Activated CD4-positive, alpha-beta T cell treated with anti-CD3 and anti-CD28 coated beads, Interleukin-2, amount 10 ng/mL, durations not matched to agents 7 days and 5 days (primary cell): ENCODE data around the gene CDH4. TPM values are rescaled to one million over a fixed set of nuclear protein-coding genes. Genes with fewer than 3 reads are reported as not detected.

Experiments used
- CTCF ChIA-PET: fragments of 350-600 bp; sonication (Branson Sonifier 250); formaldehyde crosslinking; loops from one replicate; lab custom pipeline; 2021; ENCODE audit warnings: antibody characterized with exemption; lab: Charles Lee
- POLR2A ChIA-PET: fragments of 350-600 bp; sonication (Branson Sonifier 250); formaldehyde crosslinking; loops from one replicate; lab custom pipeline; 2021; ENCODE audit warnings: antibody characterized with exemption; lab: Charles Lee
- DNase-seq: peaks from one replicate; pipeline ENCODE4 v3.0.0-alpha.2; 2020
- H3K27ac Mint-ChIP-seq: one replicate; pipeline ENCODE4 v1.8.0; 2021; ENCODE audit warnings: mild to moderate bottlenecking, moderate library complexity, mixed read lengths
- H3K27me3 Mint-ChIP-seq: one replicate; pipeline ENCODE4 v1.8.0; 2021; ENCODE audit warnings: mixed read lengths
- H3K36me3 Mint-ChIP-seq: one replicate; pipeline ENCODE4 v1.8.0; 2021; ENCODE audit warnings: low read depth, mixed read lengths
- H3K4me1 Mint-ChIP-seq: one replicate; pipeline ENCODE4 v1.8.0; 2021; ENCODE audit warnings: mixed read lengths
- H3K4me3 Mint-ChIP-seq: one replicate; pipeline ENCODE4 v1.8.0; 2021; ENCODE audit warnings: mild to moderate bottlenecking, moderate library complexity, mixed read lengths
- H3K9me3 Mint-ChIP-seq: one replicate; pipeline ENCODE4 v1.8.0; 2021; ENCODE audit warnings: mixed read lengths
- total RNA-seq, 2 experiments: library from RNA; stranded (reverse); gene quantifications; one replicate each; pipeline ENCODE4 v1.2.3, GENCODE V29; 2021

CDH4 gene
- total RNA-seq, 2 experiments from 2014 or later, result not detected

DNA sequence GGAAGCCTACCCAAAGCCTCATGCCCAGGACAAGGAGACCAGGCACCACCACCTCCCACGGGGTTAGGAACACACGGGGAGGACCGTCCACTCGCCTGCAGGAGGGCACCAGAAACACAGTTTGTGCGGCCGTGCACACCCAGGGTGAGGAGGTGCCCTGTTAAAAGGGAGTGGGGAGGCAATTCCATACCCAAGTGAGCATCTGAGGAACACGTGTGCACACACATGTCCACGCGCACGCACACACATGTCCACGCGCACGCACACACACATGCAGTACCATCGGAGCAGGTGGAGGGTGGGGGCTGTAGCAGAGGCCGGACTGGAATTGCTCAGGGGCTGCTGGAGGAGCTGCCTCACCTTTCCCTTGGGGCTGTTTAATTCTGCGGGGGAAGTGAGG is 554.3 kb downstream of the CDH4 start:
- no peak for DNase-seq
- CTCF ChIA-PET, result no interaction called here
- POLR2A ChIA-PET, result no interaction called here
- no peaks in the 10 kb centered on the region for H3K9me3 Mint-ChIP-seq
- H3K27me3 Mint-ChIP-seq, result peaks cover 3% of the 10 kb centered on the region
- no peaks in the 10 kb centered on the region for H3K4me1 Mint-ChIP-seq
- no peak overlapping the region for H3K27ac Mint-ChIP-seq
- no peaks in the 10 kb centered on the region for H3K36me3 Mint-ChIP-seq
- no peak overlapping the region for H3K4me3 Mint-ChIP-seq

DNA sequence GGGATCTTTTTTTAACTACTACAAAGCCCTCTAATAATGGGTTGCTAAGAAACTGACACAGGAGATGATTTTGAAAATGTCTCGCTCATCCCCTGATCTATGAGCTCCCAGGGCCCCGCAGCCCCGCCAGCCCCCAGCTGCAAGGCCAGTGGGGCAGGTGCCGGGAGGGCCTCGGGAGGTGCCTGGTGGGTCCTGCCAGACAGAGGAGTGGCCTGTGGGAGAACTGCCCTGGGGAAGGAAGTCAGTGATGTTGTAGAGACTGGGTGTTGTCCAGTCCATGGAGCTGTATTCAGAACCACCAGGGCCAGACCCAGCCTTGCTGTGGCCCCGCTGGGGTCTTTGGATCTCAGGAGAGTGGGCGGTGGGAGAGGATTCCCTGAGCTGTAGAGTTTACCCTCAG is 554.9 kb downstream of the CDH4 start:
- Mint-ChIP-seq H3K27me3 (peaks cover 3% of the 10 kb centered on the region), H3K9me3 (no peaks in the 10 kb centered on the region), H3K4me1 (no peaks in the 10 kb centered on the region), H3K4me3 (no peak overlapping the region), H3K36me3 (no peaks in the 10 kb centered on the region), H3K27ac (no peak overlapping the region)
- POLR2A ChIA-PET, result no interaction called here
- CTCF ChIA-PET, result no interaction called here
- no peak for DNase-seq

- Mint-ChIP-seq H3K36me3 (no peaks in the 10 kb centered on the region), H3K4me3 (no peak overlapping the region), H3K27me3 (peaks cover 3% of the 10 kb centered on the region), H3K27ac (no peak overlapping the region), H3K4me1 (no peaks in the 10 kb centered on the region), H3K9me3 (no peaks in the 10 kb centered on the region)
- CTCF ChIA-PET, result no interaction called here
- POLR2A ChIA-PET, result no interaction called here
- DNase-seq, result no peak
These were observed 555.6 kb downstream of the CDH4 start for GRCh38 chr20:61807471-61808160.

DNA sequence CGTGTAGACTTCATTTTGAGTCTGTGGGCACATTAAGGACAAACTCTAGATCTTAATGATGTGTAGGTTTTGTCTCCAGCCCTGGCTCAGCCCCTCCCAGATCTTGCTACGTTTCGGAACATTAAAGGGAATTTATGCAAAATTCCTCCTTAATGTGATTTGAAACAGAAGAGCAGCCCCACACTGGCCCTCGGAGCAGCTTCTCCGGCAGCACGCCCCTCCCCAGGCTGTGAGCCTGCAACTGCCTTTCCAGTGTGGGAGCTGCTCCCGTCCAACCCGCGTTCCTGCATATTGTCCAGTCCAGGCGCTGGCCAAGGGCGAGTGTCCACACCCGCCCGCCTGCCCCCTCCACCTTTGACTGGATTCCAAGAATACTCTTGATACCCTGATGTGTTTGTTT is 556.4 kb downstream of the CDH4 start:
- ChIA-PET CTCF (no interaction called here), POLR2A (no interaction called here)
- no peak for DNase-seq
- no peaks in the 10 kb centered on the region for H3K9me3 Mint-ChIP-seq
- no peaks in the 10 kb centered on the region for H3K4me1 Mint-ChIP-seq
- no peak overlapping the region for H3K27ac Mint-ChIP-seq
- H3K27me3 Mint-ChIP-seq, result peaks cover 2% of the 10 kb centered on the region
- H3K4me3 Mint-ChIP-seq, result no peak overlapping the region
- no peaks in the 10 kb centered on the region for H3K36me3 Mint-ChIP-seq

GRCh38 chr20:61809006-61809770 is 557.1 kb downstream of the CDH4 start:
- H3K9me3 Mint-ChIP-seq, result no peaks in the 10 kb centered on the region
- no peak overlapping the region for H3K27ac Mint-ChIP-seq
- DNase-seq, result no peak
- H3K36me3 Mint-ChIP-seq, result no peaks in the 10 kb centered on the region
- POLR2A ChIA-PET, result no interaction called here
- H3K27me3 Mint-ChIP-seq, result no peaks in the 10 kb centered on the region
- no peaks in the 10 kb centered on the region for H3K4me1 Mint-ChIP-seq
- no peak overlapping the region for H3K4me3 Mint-ChIP-seq
- CTCF ChIA-PET, result no interaction called here

GRCh38 chr20:61810066-61810737 is 558.1 kb downstream of the CDH4 start:
- DNase-seq, result no peak
- Mint-ChIP-seq H3K9me3 (no peaks in the 10 kb centered on the region), H3K4me1 (no peaks in the 10 kb centered on the region), H3K36me3 (no peaks in the 10 kb centered on the region), H3K4me3 (no peak overlapping the region), H3K27me3 (no peaks in the 10 kb centered on the region), H3K27ac (no peak overlapping the region)
- CTCF ChIA-PET, result interaction anchor here (0.8 kb wide), 1 partner anchor 989 kb away, joined by 3 read pairs; no protein-coding TSS in a partner anchor
- POLR2A ChIA-PET, result no interaction called here

DNA sequence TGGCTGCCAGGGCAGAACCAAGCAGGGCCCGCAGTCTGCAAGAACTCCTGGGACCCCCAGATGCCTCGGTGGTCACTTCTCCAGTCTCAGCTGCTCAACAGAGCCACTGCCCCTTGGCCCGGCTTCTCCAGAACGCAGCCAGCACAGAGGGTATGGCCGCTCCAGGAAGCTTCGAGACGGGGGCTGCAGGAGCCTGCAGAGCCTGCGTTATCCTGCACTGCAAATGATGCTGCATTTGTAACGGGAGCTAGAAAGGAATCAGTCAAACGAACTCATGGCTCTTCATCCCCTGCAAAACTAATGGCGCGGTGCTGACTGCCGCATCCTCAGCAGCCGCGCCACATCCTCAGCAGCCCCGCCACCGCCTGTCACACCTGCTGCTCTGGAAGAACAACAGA is 558.7 kb downstream of the CDH4 start:
- H3K4me3 Mint-ChIP-seq, result no peak overlapping the region
- no peak overlapping the region for H3K27ac Mint-ChIP-seq
- no peaks in the 10 kb centered on the region for H3K4me1 Mint-ChIP-seq
- no peaks in the 10 kb centered on the region for H3K9me3 Mint-ChIP-seq
- ChIA-PET POLR2A (no interaction called here), CTCF (interaction anchor here (0.8 to 1.0 kb wide), 2 partner anchors 12 to 989 kb away, joined by 3 to 4 read pairs; no protein-coding TSS in a partner anchor)
- H3K36me3 Mint-ChIP-seq, result no peaks in the 10 kb centered on the region
- H3K27me3 Mint-ChIP-seq, result no peaks in the 10 kb centered on the region
- DNase-seq, result no peak

GRCh38 chr20:61811166-61811565 is 559.1 kb downstream of the CDH4 start:
- H3K36me3 Mint-ChIP-seq, result no peaks in the 10 kb centered on the region
- DNase-seq, result no peak
- H3K9me3 Mint-ChIP-seq, result no peaks in the 10 kb centered on the region
- ChIA-PET CTCF (interaction anchor here (0.8 to 1.0 kb wide), 2 partner anchors 12 to 990 kb away, joined by 3 to 4 read pairs; no protein-coding TSS in a partner anchor), POLR2A (no interaction called here)
- no peak overlapping the region for H3K4me3 Mint-ChIP-seq
- no peaks in the 10 kb centered on the region for H3K4me1 Mint-ChIP-seq
- no peaks in the 10 kb centered on the region for H3K27me3 Mint-ChIP-seq
- H3K27ac Mint-ChIP-seq, result no peak overlapping the region

GRCh38 chr20:61812121-61812844 is 560.2 kb downstream of the CDH4 start:
- no peak for DNase-seq
- H3K27ac Mint-ChIP-seq, result no peak overlapping the region
- H3K36me3 Mint-ChIP-seq, result no peaks in the 10 kb centered on the region
- no peaks in the 10 kb centered on the region for H3K27me3 Mint-ChIP-seq
- ChIA-PET POLR2A (no interaction called here), CTCF (interaction anchor here (1.3 kb wide), 1 partner anchor 9 kb away, joined by 3 read pairs; no protein-coding TSS in a partner anchor)
- no peaks in the 10 kb centered on the region for H3K4me1 Mint-ChIP-seq
- no peaks in the 10 kb centered on the region for H3K9me3 Mint-ChIP-seq
- H3K4me3 Mint-ChIP-seq, result no peak overlapping the region

- CTCF ChIA-PET, result interaction anchor here (1.3 kb wide), 1 partner anchor 10 kb away, joined by 3 read pairs; no protein-coding TSS in a partner anchor
- Mint-ChIP-seq H3K4me3 (no peak overlapping the region), H3K36me3 (no peaks in the 10 kb centered on the region), H3K9me3 (no peaks in the 10 kb centered on the region), H3K27me3 (no peaks in the 10 kb centered on the region), H3K4me1 (no peaks in the 10 kb centered on the region), H3K27ac (no peak overlapping the region)
- POLR2A ChIA-PET, result no interaction called here
- DNase-seq, result no peak
These were observed 560.9 kb downstream of the CDH4 start for GRCh38 chr20:61812845-61813485.

DNA sequence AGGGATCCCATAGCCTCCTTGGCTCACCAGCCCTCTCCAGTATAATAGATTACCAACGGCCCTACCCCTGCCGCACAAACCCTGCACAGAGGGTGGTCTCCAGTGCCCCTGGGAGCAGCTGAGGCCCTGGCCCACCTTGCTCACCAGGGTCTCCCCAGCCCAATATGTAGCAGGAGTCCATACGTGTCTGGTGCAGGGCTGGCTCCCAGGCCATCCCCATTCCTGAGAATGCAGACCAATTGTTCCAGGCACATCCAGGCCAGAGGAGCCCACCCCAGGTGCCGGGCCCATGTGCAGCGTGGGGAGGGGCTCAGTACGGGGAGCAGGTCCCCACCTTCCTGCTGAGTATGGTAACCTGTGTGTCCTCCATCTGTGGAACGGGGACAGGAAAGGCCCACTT is 561.7 kb downstream of the CDH4 start:
- Mint-ChIP-seq H3K4me1 (no peaks in the 10 kb centered on the region), H3K27ac (no peak overlapping the region), H3K4me3 (no peak overlapping the region), H3K36me3 (no peaks in the 10 kb centered on the region), H3K9me3 (no peaks in the 10 kb centered on the region), H3K27me3 (no peaks in the 10 kb centered on the region)
- ChIA-PET CTCF (no interaction called here), POLR2A (no interaction called here)
- no peak for DNase-seq

- ChIA-PET CTCF (no interaction called here), POLR2A (no interaction called here)
- Mint-ChIP-seq H3K4me1 (no peaks in the 10 kb centered on the region), H3K36me3 (no peaks in the 10 kb centered on the region), H3K4me3 (no peak overlapping the region), H3K27ac (no peak overlapping the region), H3K9me3 (no peaks in the 10 kb centered on the region), H3K27me3 (no peaks in the 10 kb centered on the region)
- DNase-seq, result no peak
These were observed 562.2 kb downstream of the CDH4 start for GRCh38 chr20:61814244-61814643.
